Measurements from ENCODE around the gene HINT1.
A peak's percentile ranks its signal among the peaks of the same experiment; 100 is the strongest.
"Not testable (repeated sequence)": the region's sequence is repeated elsewhere in the genome, so short reads cannot be mapped to it uniquely, and the experiment has no call there.

Gene HINT1

GRCh38 chr5:131165119-131165727, at the start of gene HINT1:
Gene HINT1, minus strand, starts transcription at chr5:131165256. Its CDS starts 51 bp downstream, at chr5:131165205.
- peak; percentile 92 for DNase-seq (ENCODE audit: low read depth)

DNA sequence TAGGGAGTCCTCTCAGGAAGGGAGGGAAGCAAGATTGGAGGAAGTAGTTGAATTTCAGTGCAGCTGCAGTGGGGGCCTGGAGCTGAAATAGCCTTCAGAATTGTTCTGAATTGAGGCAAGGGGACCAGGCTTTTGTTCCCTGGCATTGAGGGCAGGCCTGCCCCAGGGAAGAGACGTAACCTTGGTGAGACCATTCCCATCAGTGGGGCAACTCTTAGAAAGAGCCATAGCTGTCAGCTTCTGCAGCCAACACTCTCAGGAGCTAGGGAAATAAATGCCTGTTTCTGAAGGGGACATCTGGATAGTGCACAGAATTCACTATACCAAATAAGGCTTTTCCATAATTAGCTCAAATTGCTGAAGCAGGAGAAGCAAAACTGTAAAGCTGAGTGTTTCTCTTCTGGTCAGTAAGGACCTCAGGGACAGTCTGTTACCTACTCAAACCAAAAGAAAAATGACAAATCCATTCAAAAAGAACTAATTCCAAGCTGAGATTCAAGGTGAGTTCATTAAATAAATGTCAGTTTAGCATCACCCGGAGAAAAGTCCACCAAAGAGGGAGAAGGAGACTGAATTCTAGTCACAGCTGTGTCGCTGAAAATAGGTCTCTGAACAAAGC, 49.7 kb upstream of the HINT1 start:
- DNase-seq (ENCODE audit: low read depth): no peak

DNA sequence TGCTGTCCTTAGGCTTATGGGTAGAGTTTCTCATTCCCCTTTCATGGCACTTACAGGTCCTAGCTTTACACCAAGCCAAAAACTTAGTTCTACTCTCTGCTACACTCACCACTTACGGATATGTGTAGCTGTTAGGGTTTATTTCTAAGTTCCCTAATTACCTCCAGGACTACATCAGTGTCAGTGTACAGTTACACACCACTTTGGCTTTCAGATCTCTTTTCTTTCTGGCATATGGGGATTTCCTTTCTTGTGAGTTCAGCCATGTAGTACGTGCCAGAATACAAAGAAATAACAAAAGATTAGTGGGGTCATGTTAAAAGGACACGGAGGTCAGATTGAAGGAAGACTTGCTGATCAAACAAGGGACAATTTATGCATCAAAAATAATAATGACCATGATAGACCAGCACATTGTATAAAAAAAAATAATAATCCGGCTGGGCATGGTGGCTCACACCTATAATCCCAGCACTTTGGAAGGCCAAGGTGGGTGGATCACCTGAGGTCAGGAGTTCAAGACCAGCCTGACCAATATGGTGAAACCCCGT, 47.5 kb upstream of the HINT1 start:
- DNase-seq (ENCODE audit: low read depth): no peak

GRCh38 chr5:131211669-131212068, 46.6 kb upstream of the HINT1 start:
- DNase-seq (ENCODE audit: low read depth): no peak

DNA sequence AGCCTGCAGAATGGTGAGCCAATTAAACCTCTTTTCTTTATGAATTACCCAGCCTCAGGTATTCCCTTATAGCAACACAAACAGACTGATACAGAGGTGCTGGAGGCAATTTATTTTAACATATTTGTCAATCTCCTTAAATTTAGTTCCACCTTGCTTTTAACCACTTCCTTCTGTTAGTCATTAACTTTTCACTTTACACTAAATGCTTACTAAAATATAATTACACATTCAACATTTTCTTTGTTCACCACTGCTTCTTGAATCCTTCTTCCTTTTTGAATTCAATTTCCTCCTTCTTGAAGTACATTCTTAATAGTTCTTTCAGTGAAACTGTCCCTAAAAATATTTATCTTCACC, 45.1 kb upstream of the HINT1 start:
- no peak for DNase-seq (ENCODE audit: low read depth)

DNA sequence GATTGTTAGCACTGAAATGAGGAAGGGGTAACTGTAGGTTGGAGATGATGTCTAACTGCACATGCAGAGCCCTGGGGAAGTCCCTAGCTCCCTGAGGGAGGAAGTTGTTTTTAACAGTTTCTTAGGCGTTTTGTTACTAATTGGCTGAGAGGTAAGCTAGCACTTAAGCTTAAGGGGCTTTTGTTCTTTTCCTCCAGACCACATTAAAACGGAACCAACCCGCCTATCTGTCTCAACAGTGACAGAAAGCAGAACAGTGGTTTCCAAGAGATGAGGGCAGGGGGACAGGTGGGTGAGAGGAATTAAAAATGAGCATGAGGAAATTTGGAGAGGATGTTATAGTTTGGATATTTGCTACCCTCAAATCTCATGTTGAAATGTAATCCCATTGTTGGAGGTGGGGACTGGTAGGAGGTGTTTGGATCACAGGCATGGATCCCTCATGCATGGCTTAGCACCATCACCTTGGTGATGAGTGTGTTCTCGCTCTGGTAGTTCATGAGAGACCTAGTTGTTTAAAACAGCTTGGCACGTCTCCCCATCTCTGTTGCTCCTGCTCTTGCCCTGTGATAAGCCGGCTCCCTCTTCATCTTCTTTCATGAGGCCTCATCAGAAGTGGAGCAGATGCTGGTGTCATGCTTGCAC, 44.6 kb upstream of the HINT1 start:
- DNase-seq (ENCODE audit: low read depth): no peak

DNA sequence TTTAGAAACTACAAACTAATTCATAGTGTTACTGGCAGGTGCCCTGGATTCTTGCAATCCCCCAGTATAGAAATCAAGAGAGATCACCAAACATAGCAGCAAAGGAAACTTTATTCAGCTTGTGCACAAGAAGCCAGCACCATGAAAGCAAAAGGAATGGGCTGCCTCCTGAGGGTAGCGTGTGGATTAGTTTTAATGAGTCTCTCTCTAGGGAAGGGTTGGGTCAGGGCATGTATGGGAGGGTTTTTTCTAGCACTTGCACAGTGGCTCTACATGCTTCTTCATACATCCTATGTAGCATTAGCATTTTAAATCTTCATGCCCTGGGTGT, 44.1 kb upstream of the HINT1 start:
- DNase-seq (ENCODE audit: low read depth): no peak

DNA sequence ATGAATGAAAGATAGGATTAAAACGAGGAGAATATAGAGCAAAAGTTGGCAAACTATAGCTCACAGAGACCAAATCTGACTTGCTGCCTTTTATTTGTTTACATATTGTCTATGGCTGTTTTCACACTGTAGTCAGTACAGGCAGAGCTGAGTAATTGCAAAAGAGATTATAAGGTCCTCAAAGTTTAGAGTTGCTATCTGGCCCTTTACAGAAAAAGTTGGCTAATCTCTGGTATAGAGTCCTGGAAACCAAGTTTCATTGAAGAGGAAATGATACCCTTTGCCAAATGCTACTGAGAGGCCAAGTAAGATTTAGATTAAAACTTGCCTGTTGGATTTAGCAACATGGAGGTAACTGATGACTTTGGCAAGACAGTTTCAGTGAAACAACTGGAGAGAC, 41.7 kb upstream of the HINT1 start:
- DNase-seq (ENCODE audit: low read depth): no peak

DNA sequence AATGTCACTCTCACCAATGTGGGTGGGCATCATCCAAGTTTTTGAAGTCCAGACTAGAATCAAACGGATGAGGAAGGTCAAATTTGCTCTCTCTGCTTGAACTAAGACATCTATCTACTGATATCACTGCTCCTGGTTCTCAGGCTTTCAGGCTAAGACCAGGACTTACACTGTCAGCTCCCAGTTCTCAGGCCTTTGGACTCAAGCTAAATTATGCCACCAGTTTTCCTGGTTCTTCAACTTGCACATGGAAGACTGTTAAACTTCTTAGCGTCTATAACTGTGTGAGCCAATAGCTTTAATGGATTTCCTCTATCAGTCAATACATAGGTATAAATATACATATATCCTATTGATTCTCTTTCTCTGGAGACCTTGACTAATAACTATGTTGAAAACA, 41.0 kb upstream of the HINT1 start:
- no peak for DNase-seq (ENCODE audit: low read depth)

GRCh38 chr5:131204964-131205363, 39.9 kb upstream of the HINT1 start:
- DNase-seq (ENCODE audit: low read depth): no peak

DNA sequence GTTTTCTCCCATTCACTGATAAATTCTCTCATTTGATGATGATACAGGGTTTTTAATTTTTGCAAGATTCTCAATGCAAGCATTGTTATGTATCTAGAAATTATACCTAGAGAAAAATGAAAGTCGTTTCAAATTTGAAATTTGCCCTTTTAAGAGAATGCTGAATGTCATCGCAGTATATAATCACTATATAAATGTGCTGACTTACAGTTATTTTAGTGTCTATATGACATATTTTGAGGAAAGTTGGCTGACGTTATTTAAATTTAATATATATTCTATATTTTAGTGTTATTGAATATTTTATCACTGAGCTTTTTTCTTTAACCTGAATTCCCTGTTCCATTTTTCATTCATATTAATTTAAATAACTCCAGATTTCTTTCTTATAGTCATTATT, 35.5 kb upstream of the HINT1 start:
- no peak for DNase-seq (ENCODE audit: low read depth)

- no peak for DNase-seq (ENCODE audit: low read depth)
Measured at GRCh38 chr5:131198625-131199024, 33.6 kb upstream of the HINT1 start.

DNA sequence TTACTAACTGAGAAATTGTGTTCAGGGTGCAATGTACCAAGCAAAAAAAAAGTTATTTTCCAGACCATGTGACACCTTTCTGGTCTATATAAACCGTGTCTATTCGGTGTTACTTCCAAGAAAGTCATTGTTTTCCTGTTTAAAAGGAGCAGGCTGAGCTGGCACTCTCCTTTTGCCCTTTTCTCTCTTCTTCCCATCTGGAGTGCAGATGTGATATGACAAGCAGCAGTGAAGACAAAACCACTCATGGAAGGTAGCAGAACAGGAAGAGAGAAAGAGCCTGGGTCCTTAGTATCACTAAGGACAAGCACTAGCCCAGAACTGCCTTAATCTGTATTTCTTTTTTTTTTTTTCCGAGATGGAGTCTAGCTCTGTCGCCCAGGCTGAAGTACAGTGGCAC, 31.3 kb upstream of the HINT1 start:
- DNase-seq (ENCODE audit: low read depth): no peak

DNA sequence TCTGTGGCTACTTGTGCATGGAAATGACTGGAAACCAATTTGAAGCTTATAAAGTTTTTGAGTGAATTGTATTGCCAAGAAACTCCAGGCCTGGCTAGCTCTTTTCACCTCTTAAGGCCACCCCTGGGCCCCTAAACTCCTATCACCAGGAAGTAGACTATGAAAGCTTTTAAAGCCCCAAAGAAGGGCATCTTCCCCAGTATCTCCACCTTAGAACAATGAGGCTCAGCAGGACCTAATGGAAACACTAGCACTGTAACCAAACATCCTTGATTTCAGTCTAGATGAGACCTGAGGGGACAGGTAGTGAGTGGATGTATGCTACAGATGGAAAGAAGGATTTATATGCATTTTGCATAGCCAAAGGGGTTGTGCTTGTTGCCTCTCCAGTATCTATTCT, 30.6 kb upstream of the HINT1 start:
- no peak for DNase-seq (ENCODE audit: low read depth)

- DNase-seq (ENCODE audit: low read depth): no peak
Measured at GRCh38 chr5:131194725-131195124, 29.7 kb upstream of the HINT1 start.

- DNase-seq (ENCODE audit: low read depth): not testable (repeated sequence)
Measured at GRCh38 chr5:131193897-131194296, 28.8 kb upstream of the HINT1 start.

- no peak for DNase-seq (ENCODE audit: low read depth)
Measured at GRCh38 chr5:131193106-131193505, 28.1 kb upstream of the HINT1 start.

DNA sequence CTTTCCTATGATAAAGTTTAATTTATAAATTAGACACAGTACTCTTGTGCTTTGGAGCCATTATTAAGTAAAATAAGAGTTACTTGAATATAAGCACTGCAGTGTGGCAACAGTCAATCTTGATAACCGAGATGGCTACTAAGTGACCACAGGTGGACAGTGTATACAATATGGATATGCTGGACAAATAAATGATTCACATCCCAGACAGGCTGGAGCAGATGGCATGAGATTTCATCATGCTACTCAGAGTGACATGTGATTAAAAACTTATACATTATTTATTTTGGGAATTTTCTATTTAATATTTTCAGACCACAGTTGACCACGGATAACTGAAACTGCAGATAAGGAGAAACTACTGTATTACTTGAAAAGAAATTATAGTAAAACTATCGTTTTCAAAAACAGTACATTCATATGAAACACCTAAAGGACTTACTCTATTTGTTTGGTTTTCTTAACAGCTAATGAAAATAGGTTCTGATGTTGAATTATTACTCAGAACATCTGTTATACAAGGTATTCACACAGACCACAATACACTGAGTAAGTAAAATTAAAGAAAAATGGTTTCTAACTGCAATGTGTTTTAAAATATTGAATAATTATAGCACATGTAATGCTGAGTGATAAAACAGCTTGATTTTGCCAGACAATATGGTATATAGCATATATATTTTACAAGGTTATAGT, 21.7 kb upstream of the HINT1 start:
- DNase-seq (ENCODE audit: low read depth): no peak

DNA sequence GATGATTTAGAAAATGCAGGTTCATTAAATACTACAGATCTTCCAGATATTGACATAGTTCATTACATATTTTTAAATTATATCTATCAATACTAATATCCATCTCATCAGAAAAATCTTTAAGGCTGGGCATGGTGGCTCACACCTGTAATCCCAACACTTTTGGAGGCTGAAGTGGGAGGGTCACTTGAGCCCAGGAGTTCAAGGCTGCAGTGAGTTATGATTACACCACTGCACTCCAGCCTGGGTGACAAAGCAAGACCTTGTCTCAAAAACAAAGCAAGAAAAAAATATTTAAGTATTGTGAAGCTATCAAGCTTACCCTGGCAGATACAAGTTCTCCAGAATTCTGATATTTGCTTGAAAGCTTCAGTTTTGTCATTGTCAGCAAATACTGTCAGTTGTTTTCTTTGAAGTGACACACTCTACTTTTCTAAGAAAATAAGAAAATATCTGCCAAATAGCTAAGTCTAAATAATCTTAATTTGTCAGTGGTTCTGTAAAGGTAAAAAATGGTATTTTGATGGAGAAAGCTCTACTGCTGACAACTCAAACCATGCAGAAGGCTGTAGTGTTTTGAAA, 20.6 kb upstream of the HINT1 start:
- DNase-seq (ENCODE audit: low read depth): no peak

DNA sequence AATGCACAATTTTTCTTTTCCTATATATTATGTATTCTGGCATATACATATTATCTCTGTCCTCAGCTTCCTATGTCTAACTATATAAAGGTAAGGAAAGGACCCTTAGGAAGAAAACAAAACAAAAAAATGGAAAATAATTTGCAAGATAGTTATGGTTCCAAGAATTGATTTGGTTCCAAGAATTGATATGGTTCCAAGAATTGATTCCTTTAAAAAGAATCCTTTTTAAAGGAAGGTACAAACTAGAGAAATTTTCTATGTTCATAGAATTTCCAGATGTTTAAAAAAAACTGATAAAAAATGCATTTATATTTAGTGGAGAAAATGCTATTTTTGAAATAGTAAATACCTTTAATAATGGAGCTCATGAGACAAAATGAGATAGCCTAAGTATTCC, 17.8 kb upstream of the HINT1 start:
- DNase-seq (ENCODE audit: low read depth): no peak

DNA sequence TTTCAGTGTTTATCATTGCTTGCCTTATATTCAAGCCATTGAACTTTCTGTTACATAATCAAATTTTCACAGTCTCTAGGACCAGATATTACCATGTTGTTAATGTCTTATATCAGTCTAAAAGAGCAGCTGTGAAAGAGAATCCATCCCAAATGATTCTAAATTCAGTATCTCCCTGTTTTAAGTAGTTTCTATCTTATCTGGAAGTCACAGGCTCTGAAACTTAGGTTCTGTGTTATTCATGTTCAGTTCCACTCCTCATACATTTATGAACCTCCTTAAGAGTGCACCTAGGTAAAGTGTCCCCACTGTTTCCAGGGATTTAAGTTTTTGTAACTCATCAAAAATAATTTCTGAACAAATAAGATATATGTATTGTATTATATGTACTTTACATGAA, 15.4 kb upstream of the HINT1 start:
- no peak for DNase-seq (ENCODE audit: low read depth)

DNA sequence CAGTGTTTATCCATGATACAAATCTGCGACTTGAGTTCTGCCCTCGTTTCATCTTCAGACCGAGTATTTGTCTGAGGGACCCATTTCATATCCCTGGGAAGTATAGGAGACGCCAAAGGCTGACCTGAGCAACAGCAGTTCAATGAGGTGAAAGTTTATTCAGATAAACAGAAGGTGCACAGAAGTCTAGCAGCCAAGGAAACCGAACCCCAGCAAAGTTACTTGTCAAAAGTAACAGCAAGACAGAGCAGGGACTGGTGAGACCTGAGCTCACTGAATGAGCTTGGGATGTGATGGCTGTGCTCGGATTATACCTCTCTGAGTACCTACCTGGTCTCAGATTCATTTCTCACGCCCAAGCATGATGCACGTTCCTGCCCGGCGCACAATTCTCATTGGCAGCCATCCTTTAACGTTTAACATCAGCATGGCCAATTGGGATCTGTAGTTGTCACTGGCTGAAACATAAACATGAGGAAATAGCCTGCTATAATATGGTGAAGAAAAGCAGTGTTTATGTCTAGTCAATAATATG, 6.3 kb upstream of the HINT1 start:
- DNase-seq (ENCODE audit: low read depth): no peak

Data from activated T-helper 9 cell treated with anti-CD3 and anti-CD28 coated beads, Interleukin-2, amount 50 U/mL, for 16 hours (primary cell).